ENCODE data around the gene PAM. TPM values are rescaled to one million over a fixed set of nuclear protein-coding genes. Genes with fewer than 3 reads are reported as not detected.

The PAM gene
- total RNA-seq, 2 experiments from 2014 or later: 15.1 to 16.1 TPM

DNA sequence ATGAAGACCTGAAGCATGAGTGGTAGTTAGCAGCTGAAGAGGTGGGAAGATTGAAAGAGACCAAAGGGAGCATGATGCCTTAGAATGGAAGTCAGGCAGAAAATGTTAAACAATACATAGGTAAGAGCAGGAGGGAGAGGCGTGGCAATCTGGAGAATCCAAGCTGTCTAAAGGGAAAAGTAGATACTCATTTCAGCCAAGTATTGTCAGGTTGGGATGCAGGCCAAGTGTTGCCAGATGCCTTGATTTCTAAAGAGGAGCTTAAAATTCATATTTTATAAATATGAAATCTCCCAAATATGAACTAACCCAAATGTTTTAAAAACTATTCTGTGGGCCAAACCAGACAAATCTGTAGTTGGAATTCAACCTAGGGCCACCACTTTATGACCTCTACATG, 4.2 kb downstream of the PAM start:
- POLR2A ChIA-PET: interaction anchor here (1.5 kb wide), 1 partner anchor 23 kb away, joined by 3 read pairs; no protein-coding TSS in a partner anchor
- peaks cover 23% of the 10 kb centered on the region for H3K4me1 ChIP-seq (ENCODE audit: insufficient read depth, low read length)
- Mint-ChIP-seq H3K9me3 (no peaks in the 10 kb centered on the region), H3K4me3 (no peak overlapping the region), H3K27me3 (no peaks in the 10 kb centered on the region), H3K4me1 (ENCODE audit: low read depth) (peaks cover 71% of the 10 kb centered on the region), H3K36me3 (ENCODE audit: low read depth) (peaks cover 5% of the 10 kb centered on the region), H3K27ac (peak overlapping the region; percentile 3)
- no peak for DNase-seq
- intact Hi-C loops (cut with DNase I, micrococcal nuclease): loop anchor here (5.0 to 10.0 kb wide), 2 partner anchors 43 to 496 kb away; partner anchors contain the start of gene MACIR (in 1 of the 2)
- H3K27me3 ChIP-seq (ENCODE audit: control insufficient read depth in 1 of 2, insufficient read depth in 2 of 2, low read length in 2 of 2): no peaks in the 10 kb centered on the region
- no peaks in the 10 kb centered on the region for H3K36me3 ChIP-seq (ENCODE audit: insufficient read depth, low read length)
- TF ChIP-seq, protein P1, sequence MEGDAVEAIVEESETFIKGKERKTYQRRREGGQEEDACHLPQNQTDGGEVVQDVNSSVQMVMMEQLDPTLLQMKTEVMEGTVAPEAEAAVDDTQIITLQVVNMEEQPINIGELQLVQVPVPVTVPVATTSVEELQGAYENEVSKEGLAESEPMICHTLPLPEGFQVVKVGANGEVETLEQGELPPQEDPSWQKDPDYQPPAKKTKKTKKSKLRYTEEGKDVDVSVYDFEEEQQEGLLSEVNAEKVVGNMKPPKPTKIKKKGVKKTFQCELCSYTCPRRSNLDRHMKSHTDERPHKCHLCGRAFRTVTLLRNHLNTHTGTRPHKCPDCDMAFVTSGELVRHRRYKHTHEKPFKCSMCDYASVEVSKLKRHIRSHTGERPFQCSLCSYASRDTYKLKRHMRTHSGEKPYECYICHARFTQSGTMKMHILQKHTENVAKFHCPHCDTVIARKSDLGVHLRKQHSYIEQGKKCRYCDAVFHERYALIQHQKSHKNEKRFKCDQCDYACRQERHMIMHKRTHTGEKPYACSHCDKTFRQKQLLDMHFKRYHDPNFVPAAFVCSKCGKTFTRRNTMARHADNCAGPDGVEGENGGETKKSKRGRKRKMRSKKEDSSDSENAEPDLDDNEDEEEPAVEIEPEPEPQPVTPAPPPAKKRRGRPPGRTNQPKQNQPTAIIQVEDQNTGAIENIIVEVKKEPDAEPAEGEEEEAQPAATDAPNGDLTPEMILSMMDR (IDR thresholded peaks at IDR 0.05): no peak
- no peak for ATAC-seq (ENCODE audit: poor library complexity)
- CTCF ChIA-PET: interaction anchor here (1.3 to 1.5 kb wide), 2 partner anchors 9 to 21 kb away, joined by 3 read pairs; no protein-coding TSS in a partner anchor
- H3K9me3 ChIP-seq (ENCODE audit: control insufficient read depth in 1 of 2, insufficient read depth in 1 of 2, low read length in 2 of 2): no peaks in the 10 kb centered on the region
- H3K27ac ChIP-seq (ENCODE audit: low read depth in 1 of 2, low read length in 2 of 2): no peak overlapping the region
- H3K4me3 ChIP-seq (ENCODE audit: low read length): no peak overlapping the region

- H3K4me1 ChIP-seq (ENCODE audit: insufficient read depth, low read length): peaks cover 20% of the 10 kb centered on the region
- no peak for DNase-seq
- ChIA-PET POLR2A (interaction anchor here (1.4 to 1.5 kb wide), 2 partner anchors 22 to 361 kb away, joined by 3 read pairs; partner anchors contain the start of gene PPIP5K2), CTCF (interaction anchor here (1.3 kb wide), 1 partner anchor 20 kb away, joined by 3 read pairs; no protein-coding TSS in a partner anchor)
- H3K36me3 ChIP-seq (ENCODE audit: insufficient read depth, low read length): no peaks in the 10 kb centered on the region
- H3K9me3 Mint-ChIP-seq: no peaks in the 10 kb centered on the region
- H3K9me3 ChIP-seq (ENCODE audit: control insufficient read depth in 1 of 2, insufficient read depth in 1 of 2, low read length in 2 of 2): no peaks in the 10 kb centered on the region
- intact Hi-C loops (cut with DNase I, micrococcal nuclease): loop anchor here (5.0 to 10.0 kb wide), 2 partner anchors 43 to 495 kb away; partner anchors contain the start of gene MACIR (in 1 of the 2)
- no peaks in the 10 kb centered on the region for H3K27me3 ChIP-seq (ENCODE audit: control insufficient read depth in 1 of 2, insufficient read depth in 2 of 2, low read length in 2 of 2)
- H3K4me3 ChIP-seq (ENCODE audit: low read length): no peak overlapping the region
- peak overlapping the region in 1 of 2 donors; percentile 24 for H3K27ac ChIP-seq (ENCODE audit: low read depth in 1 of 2, low read length in 2 of 2)
- H3K27ac Mint-ChIP-seq: peak overlapping the region; percentile 3
- peaks cover 5% of the 10 kb centered on the region for H3K36me3 Mint-ChIP-seq (ENCODE audit: low read depth)
- TF ChIP-seq, protein P1 (IDR thresholded peaks at IDR 0.05): no peak
- peaks cover 71% of the 10 kb centered on the region for H3K4me1 Mint-ChIP-seq (ENCODE audit: low read depth)
- H3K27me3 Mint-ChIP-seq: no peaks in the 10 kb centered on the region
- no peak for ATAC-seq (ENCODE audit: poor library complexity)
- H3K4me3 Mint-ChIP-seq: peak overlapping the region; percentile 0
These were observed 4.6 kb downstream of the PAM start for GRCh38 chr5:102759700-102760099.

GRCh38 chr5:102760815-102761214, 5.7 kb downstream of the PAM start:
- H3K36me3 Mint-ChIP-seq (ENCODE audit: low read depth): peaks cover 2% of the 10 kb centered on the region
- H3K27me3 Mint-ChIP-seq: no peaks in the 10 kb centered on the region
- peak overlapping the region; percentile 55 for H3K27ac Mint-ChIP-seq
- ATAC-seq (ENCODE audit: poor library complexity) (no peak), DNase-seq (no peak)
- Histone ChIP-seq H3K4me3 (ENCODE audit: low read length) (no peak overlapping the region), H3K36me3 (ENCODE audit: insufficient read depth, low read length) (no peaks in the 10 kb centered on the region), H3K4me1 (ENCODE audit: insufficient read depth, low read length) (peaks cover 28% of the 10 kb centered on the region), H3K27me3 (ENCODE audit: control insufficient read depth in 1 of 2, insufficient read depth in 2 of 2, low read length in 2 of 2) (no peaks in the 10 kb centered on the region), H3K27ac (ENCODE audit: low read depth in 1 of 2, low read length in 2 of 2) (no peak overlapping the region), H3K9me3 (ENCODE audit: control insufficient read depth in 1 of 2, insufficient read depth in 1 of 2, low read length in 2 of 2) (no peaks in the 10 kb centered on the region)
- POLR2A ChIA-PET: interaction anchor here (1.0 to 1.4 kb wide), 2 partner anchors 358 to 360 kb away, joined by 3 to 4 read pairs; partner anchors contain the start of genes GIN1 and PPIP5K2
- TF ChIP-seq, protein P1 (IDR thresholded peaks at IDR 0.05): no peak
- CTCF ChIA-PET: no interaction called here
- peak overlapping the region; percentile 55 for H3K4me3 Mint-ChIP-seq
- intact Hi-C loops (cut with DNase I, micrococcal nuclease): no loop called here
- H3K9me3 Mint-ChIP-seq: no peaks in the 10 kb centered on the region
- H3K4me1 Mint-ChIP-seq (ENCODE audit: low read depth): peaks cover 79% of the 10 kb centered on the region

Measured in CD4-positive, alpha-beta T cell (primary cell).